ENCODE results near the gene TCF19. TPM values are rescaled to one million over a fixed set of nuclear protein-coding genes. Genes with fewer than 3 reads are reported as not detected.
"Not testable (repeated sequence)": the region's sequence is repeated elsewhere in the genome, so short reads cannot be mapped to it uniquely, and the experiment has no call there.

The TCF19 gene
- total and polyA plus RNA-seq, 2 donors (not counting 1 experiment from before 2014, with no cell fraction given) = 10.0 to 10.4 TPM

GRCh38 chr6:31197559-31198305, 39.3 kb downstream of the TCF19 start:
- intact Hi-C loops (cut with micrococcal nuclease) = loop anchor here (1.0 to 5.0 kb wide), 7 partner anchors 39 to 980 kb away; partner anchors contain the start of genes AGPAT1, CSNK2B, HLA-B and HLA-C
- DNase-seq = peak; percentile 95
- Mint-ChIP-seq H3K9me3 (ENCODE audit: insufficient read depth) (no peaks in the 10 kb centered on the region), H3K27me3 (no peaks in the 10 kb centered on the region), H3K27ac (peak overlapping the region; percentile 100), H3K4me3 (peak overlapping the region; percentile 82), H3K4me1 (peaks cover 50% of the 10 kb centered on the region)
- Histone ChIP-seq H3K79me2 (ENCODE audit: control insufficient read depth, insufficient read depth, low read length) (peaks cover 8% of the 10 kb centered on the region), H3K36me3 (replicated peaks in 1 of 2; ENCODE audit: control extremely low read depth in 1 of 2, control insufficient read depth in 1 of 2, extremely low read depth in 1 of 2, insufficient read depth in 2 of 2, low read length in 1 of 2) (peaks cover 0 to 6% of the 10 kb centered on the region in 2 experiments), H4K20me1 (ENCODE audit: control insufficient read depth, insufficient read depth, low read length, poor library complexity, severe bottlenecking) (peaks cover 17% of the 10 kb centered on the region), H3K27ac (ENCODE audit: low read length in 2 of 2) (peak overlapping the region; percentile 97 to 100), H3K4me2 (replicated peaks; ENCODE audit: low read depth, low read length, poor library complexity, severe bottlenecking) (peak overlapping the region; percentile 86), H3K4me1 (ENCODE audit: control insufficient read depth in 2 of 2, insufficient read depth in 2 of 2, low read length in 2 of 2) (peaks cover 11 to 47% of the 10 kb centered on the region in 2 donors), H3K4me3 (ENCODE audit: control extremely low read depth in 1 of 5, extremely low read depth in 1 of 5, insufficient read depth in 1 of 5, low read depth in 2 of 5, low read length in 4 of 5) (peak overlapping the region; percentile 70 to 99 (median 90)), H2AFZ (ENCODE audit: insufficient read depth, low read depth, low read length, poor library complexity, severe bottlenecking) (peak overlapping the region; percentile 57), H3K9ac (ENCODE audit: low read length) (peak overlapping the region; percentile 99), H3K27me3 (replicated peaks in 1 of 4; ENCODE audit: control extremely low read depth in 1 of 4, control insufficient read depth in 3 of 4, insufficient read depth in 4 of 4, low read length in 3 of 4) (no peaks in the 10 kb centered on the region), H3K9me3 (ENCODE audit: control extremely low read depth in 1 of 3, control insufficient read depth in 2 of 3, insufficient read depth in 1 of 3, low read length in 2 of 3) (no peaks in the 10 kb centered on the region)
- WGBS (ENCODE audit: insufficient coverage) = under 1% methylated on average over 44 of the region's 45 CpGs
- ChIA-PET POLR2A (interaction anchor here (0.5 to 2.8 kb wide), 11 partner anchors 39 to 665 kb away, joined by 3 to 38 read pairs (median 4); partner anchors contain the start of genes CCHCR1 and TCF19), CTCF (interaction anchor here (0.6 to 9.6 kb wide), 14 partner anchors 8 to 245 kb away, joined by 3 to 210 read pairs (median 4); partner anchors contain the start of gene TCF19)
- TF ChIP-seq EZH2 (IDR thresholded peaks at IDR 0.05; ENCODE audit: borderline replicate concordance, insufficient read depth, low read depth, low read length, poor library complexity, severe bottlenecking) = no peak
- TF ChIP-seq CTCF (IDR thresholded peaks at IDR 0.05) = no peak
- ATAC-seq (ENCODE audit: low read depth) = peak; percentile 77

- H3K27ac ChIP-seq (ENCODE audit: low read length in 2 of 2); H3K79me2 ChIP-seq (ENCODE audit: control insufficient read depth, insufficient read depth, low read length); H3K9me3 Mint-ChIP-seq (ENCODE audit: insufficient read depth); H2AFZ ChIP-seq (ENCODE audit: insufficient read depth, low read depth, low read length, poor library complexity, severe bottlenecking); ATAC-seq (ENCODE audit: low read depth); DNase-seq; H3K27me3 Mint-ChIP-seq; H3K9me3 ChIP-seq (ENCODE audit: control extremely low read depth in 1 of 3, control insufficient read depth in 2 of 3, insufficient read depth in 1 of 3, low read length in 2 of 3); H3K9ac ChIP-seq (ENCODE audit: low read length); H3K36me3 ChIP-seq (replicated peaks in 1 of 2; ENCODE audit: control extremely low read depth in 1 of 2, control insufficient read depth in 1 of 2, extremely low read depth in 1 of 2, insufficient read depth in 2 of 2, low read length in 1 of 2); H3K27me3 ChIP-seq (replicated peaks in 1 of 4; ENCODE audit: control extremely low read depth in 1 of 4, control insufficient read depth in 3 of 4, insufficient read depth in 4 of 4, low read length in 3 of 4): not testable (repeated sequence)
- H3K27ac Mint-ChIP-seq = peak overlapping the region; percentile 100
- H3K4me1 ChIP-seq (ENCODE audit: control insufficient read depth in 2 of 2, insufficient read depth in 2 of 2, low read length in 2 of 2) = peaks cover 21 to 59% of the 10 kb centered on the region in 2 donors
- H3K4me3 Mint-ChIP-seq = peak overlapping the region; percentile 82
- H4K20me1 ChIP-seq (ENCODE audit: control insufficient read depth, insufficient read depth, low read length, poor library complexity, severe bottlenecking) = peaks cover 16% of the 10 kb centered on the region
- POLR2A ChIA-PET = interaction anchor here (0.8 kb wide), 1 partner anchor 70 kb away, joined by 3 read pairs; no protein-coding TSS in a partner anchor
- CTCF ChIA-PET = interaction anchor here (0.7 to 9.6 kb wide), 3 partner anchors 170 to 663 kb away, joined by 4 to 210 read pairs (median 5); no protein-coding TSS in a partner anchor
- H3K4me1 Mint-ChIP-seq = peaks cover 62% of the 10 kb centered on the region
- H3K4me2 ChIP-seq (replicated peaks; ENCODE audit: low read depth, low read length, poor library complexity, severe bottlenecking) = peak overlapping the region; percentile 86
- intact Hi-C loops (cut with micrococcal nuclease) = loop anchor here (5.0 kb wide), 2 partner anchors 468 to 978 kb away; partner anchors contain the start of genes AGPAT1, CSNK2B, LY6G5B and RNF5
- 92% methylated on average over 2 of the region's 4 CpGs for WGBS (ENCODE audit: insufficient coverage)
- peak overlapping the region in 2 of 5 experiments; percentile 76 to 97 for H3K4me3 ChIP-seq (ENCODE audit: control extremely low read depth in 1 of 5, extremely low read depth in 1 of 5, insufficient read depth in 1 of 5, low read depth in 2 of 5, low read length in 4 of 5)
Observed at GRCh38 chr6:31199105-31199452, 40.7 kb downstream of the TCF19 start.
